Measurements from ENCODE around the gene ADPGK. TPM values are rescaled to one million over a fixed set of nuclear protein-coding genes. Genes with fewer than 3 reads are reported as not detected.

Gene ADPGK
- total and polyA plus RNA-seq, 4 donors, result 53.9 to 102 (median 92.4) TPM

Other genes starting within 250 kb of the ADPGK start
- not detected for gene GOLGA6B, start 129.1 kb downstream of the ADPGK start, total RNA-seq
- not detected for gene GOLGA6B, start 129.1 kb downstream of the ADPGK start, polyA plus RNA-seq
- not detected for gene HIGD2B, start 97.6 kb downstream of the ADPGK start, total RNA-seq
- gene HIGD2B, start 97.6 kb downstream of the ADPGK start, polyA plus RNA-seq, result not detected
- 10 to 100 TPM; 25.7 to 65.3 TPM for gene BBS4, start 97.6 kb downstream of the ADPGK start, total RNA-seq
- 10 to 100 TPM; 13.0 to 13.3 TPM for gene BBS4, start 97.6 kb downstream of the ADPGK start, polyA plus RNA-seq